Retina (tissue), 1 donor: Measurements from ENCODE around the gene CDR2.
"Not testable (repeated sequence)": the region's sequence is repeated elsewhere in the genome, so short reads cannot be mapped to it uniquely, and the experiment has no call there.

Experiments
- DNase-seq: peaks from one replicate; pipeline ENCODE4 v3.0.0-alpha.2; 2016

The CDR2 gene

DNA sequence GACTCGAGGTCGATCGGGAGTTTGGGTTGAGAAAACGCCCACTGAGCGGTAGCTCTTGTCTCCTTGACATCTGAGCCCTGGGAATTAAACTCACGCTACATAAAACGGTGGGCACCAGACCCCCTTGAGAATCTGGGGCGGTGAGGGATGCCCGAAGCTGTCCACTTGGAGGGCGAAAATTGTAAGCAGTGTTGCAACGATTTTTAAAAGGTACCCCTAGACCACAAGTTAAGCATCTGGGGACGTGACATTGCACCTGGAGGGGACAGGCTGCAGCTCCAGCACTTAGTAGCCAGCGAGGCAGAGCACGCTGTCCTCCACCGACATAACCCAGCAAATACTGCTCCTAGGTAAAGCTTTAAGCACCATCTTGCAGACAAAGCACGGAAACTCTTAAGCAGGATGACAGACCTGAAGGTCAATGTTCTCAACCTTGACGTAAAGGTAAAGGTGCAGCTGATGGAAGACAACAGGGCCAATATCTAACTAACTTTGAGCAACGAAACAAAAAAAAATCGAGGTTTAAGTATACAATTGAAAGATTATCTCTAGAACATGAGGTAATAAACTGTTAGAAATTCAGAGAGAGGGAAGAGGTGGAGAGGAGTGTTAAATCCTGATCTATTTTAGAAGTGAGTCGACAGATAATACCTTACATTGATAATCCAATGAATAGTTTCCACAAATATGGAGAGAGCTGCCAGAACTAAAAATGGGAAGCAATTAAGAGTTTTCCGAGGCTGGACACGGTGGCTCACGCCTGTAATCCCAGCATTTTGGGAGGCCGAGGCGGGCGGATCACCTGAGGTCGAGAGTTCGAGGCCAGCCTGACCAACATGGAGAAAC lies 921 bp upstream of the CDR2 start:
- DNase-seq = no peak

DNA sequence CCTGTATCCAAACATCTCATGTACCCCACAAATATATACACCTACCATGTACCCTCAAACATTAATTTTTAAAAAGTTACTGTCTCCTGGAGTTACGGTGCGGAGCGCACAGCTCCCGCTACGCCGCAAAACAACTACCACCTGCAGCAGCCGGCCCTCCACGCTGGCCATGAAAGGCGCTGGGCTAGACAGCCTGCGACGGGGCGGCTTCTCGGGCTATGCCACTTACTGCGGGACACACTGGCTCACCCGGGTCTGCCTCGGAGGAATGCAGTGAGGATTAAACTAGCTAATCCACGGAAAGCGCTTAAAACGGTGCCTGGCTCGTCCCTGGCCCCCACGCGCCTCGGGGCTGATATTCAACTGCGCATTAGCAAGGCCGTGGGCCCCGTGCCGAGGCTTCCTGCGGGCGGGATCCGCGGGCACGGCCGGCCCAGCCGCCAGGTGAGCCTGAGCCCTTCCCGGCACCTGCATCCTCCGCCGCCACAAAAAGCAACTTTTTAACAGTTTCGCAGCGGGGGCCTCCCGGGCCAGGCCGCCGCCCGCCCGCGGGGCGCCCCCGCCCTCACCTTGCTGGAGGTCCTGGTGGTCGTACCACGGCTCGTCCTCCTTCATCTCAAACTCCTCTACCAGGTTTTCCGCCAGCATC lies 633 bp downstream of the CDR2 start:
- peak; percentile 84 for DNase-seq

DNA sequence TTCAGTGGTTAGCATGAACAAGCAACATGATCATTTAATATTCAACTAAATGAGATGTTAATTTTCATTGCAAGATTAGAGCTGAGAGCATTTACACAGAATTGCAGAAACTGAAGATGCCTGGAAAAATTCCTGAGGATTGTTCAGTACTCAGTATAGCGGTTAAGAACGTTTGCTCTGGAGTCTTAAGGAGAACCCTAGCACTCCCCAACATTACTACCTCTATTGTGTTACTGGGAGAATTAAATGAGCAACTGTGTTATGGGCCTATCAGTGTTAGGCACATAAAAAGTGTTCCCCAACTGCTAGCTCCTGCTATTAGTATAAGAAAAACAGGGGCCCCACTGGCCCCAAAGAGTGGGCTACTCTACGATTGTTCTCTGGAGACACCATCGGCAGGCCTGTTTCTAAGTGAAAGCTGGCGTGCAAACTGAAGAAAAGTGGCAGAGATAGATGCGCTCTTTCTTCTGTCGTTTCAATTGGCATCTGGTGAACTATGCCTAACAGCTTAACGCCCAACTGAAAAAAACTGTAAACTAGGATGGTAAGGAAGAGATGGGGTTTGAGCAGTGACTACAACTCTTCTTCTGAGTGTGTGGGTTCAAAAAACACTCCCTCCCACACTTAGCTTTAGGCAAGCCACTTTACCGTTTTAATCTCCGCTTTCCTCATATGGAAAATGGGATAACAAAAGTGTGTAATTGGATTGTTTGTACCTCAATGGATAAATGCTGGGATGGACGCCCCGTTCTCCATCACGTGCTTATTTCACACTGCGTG lies 1.3 kb downstream of the CDR2 start:
- DNase-seq = no peak

DNA sequence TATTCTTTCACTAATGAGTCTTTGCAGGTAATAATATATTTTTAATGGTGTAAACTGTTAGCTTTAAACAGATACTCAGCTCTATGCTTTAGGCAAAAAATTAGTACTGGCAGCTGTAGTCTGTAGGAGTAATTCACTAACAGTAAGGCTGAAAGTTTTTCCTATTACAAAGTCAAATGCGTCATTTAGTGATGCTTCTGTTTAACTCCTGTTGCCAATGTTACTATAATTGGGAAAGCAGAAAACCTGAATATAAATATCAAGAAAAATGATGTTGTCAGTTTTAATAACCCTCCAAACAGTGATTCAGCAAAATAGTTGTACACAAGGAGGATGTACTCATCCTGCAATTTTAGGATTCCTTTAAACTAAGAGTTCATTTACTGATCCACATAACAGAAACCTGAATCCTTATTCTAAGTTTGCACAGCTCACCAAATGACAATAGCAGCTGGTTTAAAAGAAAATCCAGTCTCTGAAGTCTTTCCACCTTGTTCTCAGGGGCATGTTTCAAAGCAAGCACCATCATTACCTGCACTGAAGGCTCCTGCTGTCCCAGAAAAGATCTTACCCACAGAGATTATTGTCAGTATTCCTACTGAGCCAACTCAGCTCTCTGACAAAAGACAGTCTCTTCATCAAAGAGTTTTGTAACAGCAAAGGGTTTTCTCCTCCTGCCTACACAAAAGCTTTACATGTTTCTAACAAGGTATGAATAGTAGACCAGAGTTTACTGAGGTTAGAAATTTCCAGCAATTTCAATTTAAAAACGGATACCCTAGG lies 4.2 kb downstream of the CDR2 start:
- DNase-seq = no peak

DNA sequence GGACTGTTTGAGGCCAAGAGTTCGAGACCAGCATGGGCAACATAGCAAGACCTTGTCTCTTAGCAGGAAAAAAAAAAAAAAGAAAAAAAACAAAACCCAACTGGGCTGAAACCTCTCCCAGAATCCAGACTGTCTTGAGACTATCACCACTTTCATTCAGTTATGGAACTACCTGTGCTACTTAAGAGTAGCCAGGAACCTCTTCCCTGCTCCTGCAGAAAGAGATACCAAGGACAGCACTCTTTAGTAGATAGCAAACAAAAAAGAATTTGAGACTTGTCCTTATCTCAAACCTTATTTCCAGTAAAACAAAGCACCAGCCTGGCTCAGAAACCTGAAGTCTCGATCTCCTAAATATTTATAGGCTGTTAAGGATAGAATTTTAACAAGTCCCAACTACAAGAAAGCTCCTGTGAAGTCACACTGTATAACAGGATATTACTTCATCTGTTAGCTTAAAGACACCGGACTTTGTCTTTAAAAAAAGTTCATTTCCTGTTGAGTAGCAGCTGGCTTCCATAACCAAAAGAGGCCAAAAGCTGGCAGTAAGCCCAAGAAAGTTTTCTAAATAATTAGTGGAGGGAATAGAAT lies 5.1 kb downstream of the CDR2 start:
- DNase-seq = no peak

DNA sequence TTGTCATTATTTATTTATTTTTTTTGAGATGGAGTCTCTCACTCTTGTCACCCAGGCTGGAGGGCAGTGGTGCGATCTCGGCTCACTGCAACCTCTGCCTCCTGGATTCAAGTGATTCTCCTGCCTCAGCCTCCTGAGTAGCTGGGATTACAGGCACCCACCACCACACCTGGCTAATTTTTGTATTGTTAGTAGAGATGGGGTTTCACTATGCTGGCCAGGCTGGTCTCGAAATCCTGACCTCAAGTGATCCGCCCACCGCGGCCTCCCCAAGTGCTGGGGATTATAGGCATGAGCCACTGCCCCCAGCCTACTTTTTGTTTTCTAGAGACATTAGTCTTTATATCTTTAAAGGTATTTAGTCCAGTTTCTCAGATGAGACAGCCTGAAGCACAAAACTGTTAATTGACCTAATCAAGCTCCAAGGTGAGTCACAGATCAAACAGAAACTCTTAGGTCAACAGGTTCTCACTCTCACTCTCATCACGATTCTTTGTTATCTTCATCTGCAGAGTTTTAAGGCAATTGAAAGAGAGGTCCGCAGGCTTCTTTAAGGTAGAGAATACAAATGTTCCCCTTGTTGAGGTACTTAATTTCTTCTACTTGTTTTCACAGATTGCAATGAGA lies 6.1 kb downstream of the CDR2 start:
- DNase-seq = not testable (repeated sequence)

DNA sequence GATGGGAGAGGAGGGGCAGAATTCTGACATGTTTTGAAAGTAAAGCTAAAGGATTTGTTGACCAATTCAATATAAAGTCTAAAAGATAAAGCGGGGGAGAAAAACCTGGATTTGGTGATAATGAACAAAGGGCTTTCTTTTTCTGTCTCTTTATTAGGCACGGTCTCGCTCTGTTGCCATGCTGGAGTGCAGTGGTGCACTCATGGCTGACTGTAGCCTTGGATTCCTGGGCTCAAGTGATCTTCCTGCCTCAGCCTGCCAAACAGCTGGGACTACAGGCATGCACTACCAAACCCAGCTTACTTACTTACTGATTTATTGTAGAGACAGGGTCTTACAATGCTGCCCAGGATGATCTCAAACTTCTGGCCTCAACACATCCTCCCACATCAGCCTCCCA lies 7.5 kb downstream of the CDR2 start:
- DNase-seq = no peak

DNA sequence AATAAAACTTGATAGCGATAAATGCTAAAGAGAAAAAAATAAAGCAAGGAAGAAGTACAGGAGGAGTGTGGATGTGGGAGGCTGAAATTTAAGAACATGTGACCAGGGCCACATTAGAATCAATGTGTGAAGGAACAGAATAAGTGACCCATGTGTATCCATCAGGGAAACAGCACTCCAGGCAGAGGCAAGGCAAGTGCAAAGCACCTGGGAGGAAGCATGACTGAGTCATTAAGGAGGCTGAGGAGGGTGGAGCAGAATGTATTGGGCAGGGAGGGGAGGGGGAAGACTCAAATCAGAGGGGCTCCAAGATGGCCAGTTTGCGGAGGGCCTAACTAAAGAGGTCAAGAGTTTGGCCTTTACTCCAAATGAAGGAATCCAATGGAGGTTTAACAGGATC lies 8.0 kb downstream of the CDR2 start:
- no peak for DNase-seq

DNA sequence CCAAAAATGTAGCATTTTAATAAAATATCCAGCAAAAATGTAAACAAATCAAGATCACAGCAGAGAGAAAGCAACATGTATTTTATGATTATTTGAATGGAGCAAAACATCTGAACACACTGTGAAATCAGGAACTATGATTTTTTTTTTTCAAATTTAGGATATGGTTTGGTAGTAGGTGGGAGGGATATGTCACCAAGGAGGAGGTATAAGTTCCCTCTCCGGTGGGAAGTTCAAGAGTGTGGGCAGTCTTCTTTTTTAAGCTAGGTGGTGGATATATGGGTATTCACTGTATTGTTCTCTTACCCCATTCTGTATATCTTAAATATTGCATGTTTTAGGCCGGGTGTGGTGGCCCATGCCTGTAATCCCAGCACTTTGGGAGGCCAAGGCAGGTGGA lies 10.2 kb downstream of the CDR2 start:
- DNase-seq = no peak

DNA sequence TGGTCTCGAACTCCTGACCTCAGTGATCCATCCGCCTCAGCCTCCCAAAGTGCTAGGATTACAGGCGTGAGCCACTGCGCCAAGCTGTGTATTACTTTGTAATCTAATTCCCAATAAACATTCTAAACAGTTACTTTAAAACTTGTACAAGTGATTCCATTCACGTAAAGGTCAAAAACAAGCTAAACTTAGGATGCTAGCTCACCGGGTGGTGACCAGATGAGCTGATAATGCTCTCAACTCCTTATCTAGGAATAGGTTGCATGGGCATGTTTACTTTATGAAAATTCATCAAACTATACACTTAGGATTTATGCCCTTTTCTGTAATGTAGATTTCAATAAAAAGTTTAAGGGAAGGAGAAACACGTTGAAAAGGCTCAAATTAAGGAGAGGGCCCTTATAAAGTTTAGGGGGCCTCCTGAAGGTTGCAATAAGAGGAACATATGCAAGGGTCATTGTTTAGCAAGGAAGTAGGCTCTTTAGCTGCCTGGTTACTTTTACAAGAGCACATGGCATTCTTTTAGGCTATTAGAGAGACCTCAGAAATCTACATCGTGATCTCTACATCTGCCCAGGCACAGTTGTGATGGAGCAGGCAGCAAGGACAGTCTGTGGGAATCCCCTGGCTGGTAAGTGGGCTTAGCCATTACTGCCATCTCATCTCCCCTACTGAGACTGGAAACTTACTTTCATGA lies 13.3 kb downstream of the CDR2 start:
- no peak for DNase-seq

DNA sequence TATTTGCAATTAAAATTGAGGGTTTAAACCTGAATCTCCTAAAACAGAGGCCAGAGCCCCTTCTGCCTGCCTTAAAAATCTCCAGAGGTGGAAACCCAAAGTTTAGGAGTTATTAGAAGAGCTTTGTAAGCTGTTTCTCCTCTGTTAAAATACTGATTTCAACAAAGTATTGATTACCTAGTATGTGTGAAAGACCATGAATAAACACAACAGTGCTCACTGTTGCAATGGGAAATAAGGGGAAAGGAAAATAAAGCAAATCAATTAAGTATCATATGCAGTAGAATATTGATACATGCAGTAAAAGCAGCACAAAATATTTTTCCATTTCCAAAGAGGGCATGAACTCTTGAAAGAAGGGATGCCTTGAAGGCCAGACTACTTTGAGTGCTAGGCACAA lies 14.7 kb downstream of the CDR2 start:
- no peak for DNase-seq

DNA sequence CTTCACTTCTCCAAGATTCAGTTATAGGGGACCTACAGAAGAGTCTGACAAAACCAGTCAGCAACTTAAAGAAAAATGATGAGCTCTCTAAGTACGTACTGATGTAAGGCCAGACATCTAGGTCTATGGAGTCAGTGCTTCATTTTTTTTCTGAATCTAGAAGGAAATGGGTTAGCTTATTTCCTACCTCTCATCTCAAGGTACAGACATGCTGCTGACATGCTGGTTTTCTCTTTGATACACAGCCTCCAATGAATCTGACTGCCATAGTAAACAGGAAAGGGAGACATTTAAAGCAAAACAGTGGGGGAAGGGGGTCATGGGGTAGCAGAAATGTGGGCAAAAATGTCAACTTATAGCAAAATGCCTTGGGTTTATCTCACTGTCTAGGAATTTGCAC lies 16.4 kb downstream of the CDR2 start:
- no peak for DNase-seq

DNA sequence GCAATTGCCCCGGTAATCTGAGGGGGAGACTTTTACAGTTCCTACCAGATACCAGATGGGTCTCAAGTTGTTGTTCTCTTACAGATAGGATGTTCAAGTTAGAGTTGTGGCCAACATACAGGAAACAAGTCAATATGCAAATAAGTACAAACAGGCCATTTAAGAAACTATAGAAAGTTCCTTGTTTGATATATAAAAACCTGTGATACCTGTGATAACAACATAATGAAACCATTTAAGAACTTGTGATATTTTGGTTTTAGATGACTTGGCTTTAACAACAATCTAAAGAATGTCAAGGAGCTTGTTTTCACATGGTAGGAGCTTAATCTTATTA lies 16.8 kb downstream of the CDR2 start:
- no peak for DNase-seq

DNA sequence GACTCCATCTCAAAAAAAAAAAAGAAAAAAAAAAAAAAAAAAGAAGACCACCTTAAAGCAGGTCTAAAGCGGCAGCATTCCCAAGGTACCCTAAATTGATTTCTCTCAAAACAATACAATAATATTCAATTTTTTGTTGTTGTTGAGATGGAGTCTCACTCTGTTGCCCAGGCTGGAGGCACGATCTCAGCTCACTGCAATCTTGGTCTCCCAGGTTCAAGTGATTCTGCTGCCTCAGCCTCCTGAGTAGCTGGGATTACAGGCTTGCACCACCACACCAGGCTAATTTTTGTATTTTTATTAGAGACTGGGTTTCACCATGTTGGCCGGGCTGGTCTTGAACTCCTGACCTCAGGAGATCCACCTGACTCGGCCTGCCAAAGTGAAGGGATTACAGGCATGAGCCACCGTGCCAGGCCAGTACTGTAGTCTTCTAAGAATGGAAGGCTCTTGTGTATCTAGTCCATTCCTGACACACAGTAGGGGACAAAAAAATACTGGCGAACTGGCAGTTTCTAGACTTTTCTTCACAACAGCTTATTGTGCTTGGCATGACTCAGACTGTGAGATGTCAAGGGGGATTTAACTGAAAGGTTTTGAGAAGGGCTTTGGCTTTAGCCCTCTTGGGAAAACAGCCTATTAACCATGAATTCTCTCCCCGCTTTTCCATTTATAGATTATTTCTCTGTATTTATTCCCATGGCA lies 17.3 kb downstream of the CDR2 start:
- DNase-seq = no peak

DNA sequence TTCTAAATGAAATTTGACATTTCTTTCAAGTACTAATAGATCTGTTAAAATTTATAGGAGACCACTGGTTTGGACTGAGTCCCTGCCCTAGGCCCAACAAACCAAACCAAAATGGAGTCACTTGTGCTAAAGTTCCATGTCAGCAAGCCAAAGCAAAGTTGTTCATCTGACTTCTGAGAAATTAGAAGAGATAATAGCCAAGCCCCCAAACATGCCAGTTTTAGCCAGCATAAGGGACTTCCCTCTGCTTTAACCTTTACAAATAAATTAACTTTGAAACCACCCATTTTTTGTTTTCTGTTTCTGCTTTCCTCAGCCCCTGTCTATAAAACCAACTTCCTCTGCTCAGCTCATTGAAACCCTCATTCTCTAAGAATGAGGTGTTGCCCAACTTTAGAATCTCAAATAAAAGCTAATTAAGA lies 18.9 kb downstream of the CDR2 start:
- no peak for DNase-seq

DNA sequence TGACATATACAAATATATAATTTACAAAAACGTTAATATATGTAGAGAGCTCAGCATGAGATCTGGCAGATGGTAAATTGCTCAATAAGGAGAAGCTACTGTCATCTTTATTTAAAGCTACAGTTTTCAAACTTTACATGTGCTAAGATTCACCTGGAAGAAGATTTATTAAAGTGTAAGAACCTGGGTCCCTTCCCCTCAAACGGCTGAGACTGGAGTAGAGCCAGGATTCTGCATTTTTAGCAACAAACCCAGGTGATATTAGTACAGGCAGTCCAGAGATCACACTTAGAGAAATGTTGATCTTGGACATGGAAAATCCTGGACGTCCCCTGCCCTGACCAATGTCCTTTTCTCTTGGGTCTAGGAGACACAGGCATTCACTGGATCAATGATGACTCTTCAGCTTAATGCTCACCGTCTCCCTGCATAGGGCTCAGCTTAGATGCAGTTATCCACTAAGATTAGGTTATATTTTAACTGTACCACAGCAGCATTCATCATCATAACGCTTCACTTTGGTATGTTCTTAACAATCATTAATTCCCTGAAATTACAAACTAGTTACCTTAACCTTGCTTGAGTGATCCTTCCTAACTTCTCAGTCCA lies 20.4 kb downstream of the CDR2 start:
- no peak for DNase-seq

DNA sequence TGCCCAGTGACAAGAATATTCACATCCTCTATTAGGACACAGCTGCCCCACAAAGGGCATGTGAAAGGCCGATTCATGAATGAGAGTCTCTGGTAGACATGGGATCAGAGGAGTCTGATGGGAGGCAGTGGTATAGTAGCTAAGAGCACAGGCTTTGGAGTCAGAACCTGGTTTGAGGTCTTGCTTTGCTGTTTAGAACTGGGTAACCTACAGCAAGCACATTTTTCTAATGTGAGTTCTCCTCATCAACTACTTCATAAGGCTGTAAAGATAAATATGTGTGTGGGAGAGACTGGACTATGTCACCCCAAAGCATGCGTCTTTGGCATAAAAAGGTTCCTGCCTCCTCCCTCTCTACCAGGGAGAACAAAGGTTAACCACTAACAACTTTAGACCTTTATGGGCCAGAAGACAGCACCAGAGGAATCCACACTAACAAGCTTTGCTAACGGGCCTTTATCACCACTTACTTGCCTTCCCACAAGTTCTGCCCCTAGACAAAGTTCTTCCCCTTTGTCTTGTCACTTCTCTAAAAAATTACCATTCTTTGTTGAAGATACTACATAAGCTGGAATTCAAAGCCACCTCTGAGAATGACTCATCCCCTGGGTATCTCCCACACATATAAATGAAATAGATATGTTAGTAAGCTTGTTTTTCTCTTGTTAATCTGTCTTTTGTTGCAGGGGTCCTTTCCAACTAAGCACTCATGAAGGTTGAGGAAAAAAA lies 21.1 kb downstream of the CDR2 start:
- no peak for DNase-seq

DNA sequence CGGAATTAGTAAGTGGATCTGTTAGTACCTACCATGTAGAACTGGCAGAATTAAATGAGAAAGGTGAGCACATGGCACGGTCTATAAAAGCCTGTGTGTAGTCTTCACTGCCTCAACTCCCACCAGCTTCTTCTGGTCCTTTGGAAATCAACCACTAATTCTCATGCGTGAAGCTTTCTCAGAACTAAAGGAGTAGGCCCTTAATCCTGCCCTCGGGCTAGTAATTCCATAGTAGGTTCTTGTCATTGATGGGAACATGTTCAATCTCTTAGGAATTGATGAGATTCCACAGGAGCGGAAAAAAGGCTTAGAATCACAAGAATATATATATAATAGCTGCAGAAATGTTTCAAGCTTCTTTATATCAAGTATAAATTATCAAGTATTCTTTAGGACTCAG lies 21.7 kb downstream of the CDR2 start:
- DNase-seq = no peak

DNA sequence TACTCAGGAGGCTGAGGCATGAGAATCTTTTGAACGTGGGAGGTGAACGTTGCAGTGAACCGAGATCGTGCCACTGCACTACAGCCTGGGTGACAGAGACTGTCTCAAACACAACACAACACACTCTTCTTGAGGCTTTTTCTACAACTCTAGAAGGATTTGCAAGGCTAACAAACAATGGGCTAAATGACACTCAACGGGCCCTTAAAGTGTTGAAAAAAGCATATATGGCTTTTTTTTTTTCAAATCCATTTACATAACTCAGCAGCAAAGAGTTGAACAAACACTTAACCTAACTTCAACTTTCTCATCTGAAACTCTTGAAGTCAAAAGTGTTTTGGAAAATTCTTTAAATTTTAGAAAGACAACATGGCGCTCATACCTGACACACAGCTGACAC lies 22.3 kb downstream of the CDR2 start:
- DNase-seq = no peak

DNA sequence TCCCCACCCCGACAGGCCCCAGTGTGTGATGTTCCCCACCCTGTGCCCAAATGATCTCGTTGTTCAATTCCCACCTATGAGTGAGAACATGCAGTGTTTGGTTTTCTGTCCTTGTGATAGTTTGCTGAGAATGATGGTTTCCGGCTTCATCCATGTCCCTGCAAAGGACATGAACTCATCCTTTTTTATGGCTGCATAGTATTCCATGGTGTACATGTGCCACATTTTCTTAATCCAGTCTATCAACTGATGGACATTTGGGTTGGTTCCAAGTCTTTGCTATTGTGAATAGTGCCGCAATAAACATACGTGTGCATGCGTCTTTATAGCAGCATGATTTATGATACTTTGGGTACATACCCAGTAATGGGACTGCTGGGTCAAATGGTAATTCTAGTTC lies 23.4 kb downstream of the CDR2 start:
- DNase-seq = not testable (repeated sequence)
